DND-41 (cell line): ENCODE results near the gene ORC5.

Experiments used
- EZH2 ChIP-seq: IDR thresholded peaks from 3 replicates; pipeline ENCODE4 v1.6.1; 2012; ENCODE audit warnings: borderline replicate concordance, low read depth, mild to moderate bottlenecking, moderate library complexity, low read length, inconsistent platforms; ENCODE audit not compliant: severe bottlenecking
- TF ChIP-seq, protein P1 (sequence below): IDR thresholded peaks from 2 replicates; pipeline ENCODE4 v1.5.1; 2012; ENCODE audit warnings: borderline replicate concordance, low read length, moderate library complexity, mild to moderate bottlenecking; ENCODE audit not compliant: poor library complexity, severe bottlenecking; ENCODE audit errors: extremely low read depth

- TF ChIP-seq, protein P1, sequence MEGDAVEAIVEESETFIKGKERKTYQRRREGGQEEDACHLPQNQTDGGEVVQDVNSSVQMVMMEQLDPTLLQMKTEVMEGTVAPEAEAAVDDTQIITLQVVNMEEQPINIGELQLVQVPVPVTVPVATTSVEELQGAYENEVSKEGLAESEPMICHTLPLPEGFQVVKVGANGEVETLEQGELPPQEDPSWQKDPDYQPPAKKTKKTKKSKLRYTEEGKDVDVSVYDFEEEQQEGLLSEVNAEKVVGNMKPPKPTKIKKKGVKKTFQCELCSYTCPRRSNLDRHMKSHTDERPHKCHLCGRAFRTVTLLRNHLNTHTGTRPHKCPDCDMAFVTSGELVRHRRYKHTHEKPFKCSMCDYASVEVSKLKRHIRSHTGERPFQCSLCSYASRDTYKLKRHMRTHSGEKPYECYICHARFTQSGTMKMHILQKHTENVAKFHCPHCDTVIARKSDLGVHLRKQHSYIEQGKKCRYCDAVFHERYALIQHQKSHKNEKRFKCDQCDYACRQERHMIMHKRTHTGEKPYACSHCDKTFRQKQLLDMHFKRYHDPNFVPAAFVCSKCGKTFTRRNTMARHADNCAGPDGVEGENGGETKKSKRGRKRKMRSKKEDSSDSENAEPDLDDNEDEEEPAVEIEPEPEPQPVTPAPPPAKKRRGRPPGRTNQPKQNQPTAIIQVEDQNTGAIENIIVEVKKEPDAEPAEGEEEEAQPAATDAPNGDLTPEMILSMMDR = no peak
- no peak for TF ChIP-seq EZH2
Measured at GRCh38 chr7:104179178-104179577, 28.6 kb downstream of the ORC5 start.
